ENCODE data around the gene SP9.
"Not testable (repeated sequence)": the region's sequence is repeated elsewhere in the genome, so short reads cannot be mapped to it uniquely, and the experiment has no call there.

Gene SP9

GRCh38 chr2:174359663-174360062 lies 24.9 kb downstream of the SP9 start:
- not testable (repeated sequence) for H3K9ac ChIP-seq (ENCODE audit: low read depth, low read length); H3K4me3 ChIP-seq (ENCODE audit: low read length); H3K36me3 ChIP-seq (ENCODE audit: insufficient read depth, low read depth, low read length); H3K4me1 ChIP-seq (ENCODE audit: insufficient read depth, low read length); H3K27ac ChIP-seq (ENCODE audit: low read length); H3K27me3 ChIP-seq (ENCODE audit: insufficient read depth, low read length)
- H3K9me3 ChIP-seq (ENCODE audit: insufficient read depth, low read depth, low read length) = peaks cover 11% of the 10 kb centered on the region

GRCh38 chr2:174362949-174363348 lies 28.2 kb downstream of the SP9 start:
- Histone ChIP-seq H3K9ac (ENCODE audit: low read depth, low read length) (no peak overlapping the region), H3K9me3 (ENCODE audit: insufficient read depth, low read depth, low read length) (peaks cover 16% of the 10 kb centered on the region), H3K27me3 (ENCODE audit: insufficient read depth, low read length) (no peaks in the 10 kb centered on the region), H3K4me3 (ENCODE audit: low read length) (no peak overlapping the region), H3K4me1 (ENCODE audit: insufficient read depth, low read length) (no peaks in the 10 kb centered on the region), H3K27ac (ENCODE audit: low read length) (no peak overlapping the region), H3K36me3 (ENCODE audit: insufficient read depth, low read depth, low read length) (0 out of 2 replicates have a peak, but pooled peaks cover 10% of the 10 kb centered on the region)

- Histone ChIP-seq H3K9me3 (ENCODE audit: insufficient read depth, low read depth, low read length) (peaks cover 16% of the 10 kb centered on the region), H3K36me3 (ENCODE audit: insufficient read depth, low read depth, low read length) (0 out of 2 replicates have a peak, but pooled peaks cover 10% of the 10 kb centered on the region)
- H3K27me3 ChIP-seq (ENCODE audit: insufficient read depth, low read length); H3K9ac ChIP-seq (ENCODE audit: low read depth, low read length); H3K4me1 ChIP-seq (ENCODE audit: insufficient read depth, low read length); H3K27ac ChIP-seq (ENCODE audit: low read length); H3K4me3 ChIP-seq (ENCODE audit: low read length): not testable (repeated sequence)
Observed at GRCh38 chr2:174363492-174364225, 28.9 kb downstream of the SP9 start.

- Histone ChIP-seq H3K36me3 (ENCODE audit: insufficient read depth, low read depth, low read length) (peaks cover 12% of the 10 kb centered on the region; the same call in 1 of the 2 replicates), H3K9me3 (ENCODE audit: insufficient read depth, low read depth, low read length) (peaks cover 16% of the 10 kb centered on the region), H3K4me1 (ENCODE audit: insufficient read depth, low read length) (no peaks in the 10 kb centered on the region), H3K27me3 (ENCODE audit: insufficient read depth, low read length) (no peaks in the 10 kb centered on the region), H3K4me3 (ENCODE audit: low read length) (no peak overlapping the region), H3K27ac (ENCODE audit: low read length) (no peak overlapping the region), H3K9ac (ENCODE audit: low read depth, low read length) (no peak overlapping the region)
Observed at GRCh38 chr2:174364628-174365027, 29.9 kb downstream of the SP9 start.

GRCh38 chr2:174365571-174365970 lies 30.8 kb downstream of the SP9 start:
- peaks cover 18% of the 10 kb centered on the region for H3K36me3 ChIP-seq (ENCODE audit: insufficient read depth, low read depth, low read length)
- H3K27ac ChIP-seq (ENCODE audit: low read length) = no peak overlapping the region
- H3K27me3 ChIP-seq (ENCODE audit: insufficient read depth, low read length) = no peaks in the 10 kb centered on the region
- no peaks in the 10 kb centered on the region for H3K4me1 ChIP-seq (ENCODE audit: insufficient read depth, low read length)
- no peak overlapping the region for H3K4me3 ChIP-seq (ENCODE audit: low read length)
- H3K9ac ChIP-seq (ENCODE audit: low read depth, low read length) = no peak overlapping the region
- H3K9me3 ChIP-seq (ENCODE audit: insufficient read depth, low read depth, low read length) = peaks cover 16% of the 10 kb centered on the region

- Histone ChIP-seq H3K27ac (ENCODE audit: low read length) (no peak overlapping the region), H3K27me3 (ENCODE audit: insufficient read depth, low read length) (no peaks in the 10 kb centered on the region), H3K36me3 (ENCODE audit: insufficient read depth, low read depth, low read length) (peaks cover 16% of the 10 kb centered on the region)
Observed at GRCh38 chr2:174368691-174369090, 33.9 kb downstream of the SP9 start.

GRCh38 chr2:174376967-174377366 lies 42.2 kb downstream of the SP9 start:
- Histone ChIP-seq H3K27ac (ENCODE audit: low read length) (no peak overlapping the region), H3K27me3 (ENCODE audit: insufficient read depth, low read length) (no peaks in the 10 kb centered on the region), H3K4me1 (ENCODE audit: insufficient read depth, low read length) (no peaks in the 10 kb centered on the region), H3K9me3 (ENCODE audit: insufficient read depth, low read depth, low read length) (no peaks in the 10 kb centered on the region), H3K36me3 (ENCODE audit: insufficient read depth, low read depth, low read length) (peaks cover 52% of the 10 kb centered on the region), H3K9ac (ENCODE audit: low read depth, low read length) (no peak overlapping the region), H3K4me3 (ENCODE audit: low read length) (no peak overlapping the region)

More at GRCh38 chr2:174368691-174369090, 33.9 kb downstream of the SP9 start:
- H3K9ac ChIP-seq (ENCODE audit: low read depth, low read length) = no peak overlapping the region
- no peak overlapping the region for H3K4me3 ChIP-seq (ENCODE audit: low read length)
- H3K4me1 ChIP-seq (ENCODE audit: insufficient read depth, low read length) = no peaks in the 10 kb centered on the region
- H3K9me3 ChIP-seq (ENCODE audit: insufficient read depth, low read depth, low read length) = peaks cover 15% of the 10 kb centered on the region

- Histone ChIP-seq H3K4me1 (ENCODE audit: insufficient read depth, low read length) (no peaks in the 10 kb centered on the region), H3K9ac (ENCODE audit: low read depth, low read length) (no peak overlapping the region), H3K9me3 (ENCODE audit: insufficient read depth, low read depth, low read length) (no peaks in the 10 kb centered on the region), H3K27me3 (ENCODE audit: insufficient read depth, low read length) (no peaks in the 10 kb centered on the region), H3K4me3 (ENCODE audit: low read length) (no peak overlapping the region), H3K36me3 (ENCODE audit: insufficient read depth, low read depth, low read length) (peaks cover 27% of the 10 kb centered on the region), H3K27ac (ENCODE audit: low read length) (no peak overlapping the region)
Observed at GRCh38 chr2:174383796-174384195, 49.0 kb downstream of the SP9 start.

GRCh38 chr2:174385201-174385600 lies 50.4 kb downstream of the SP9 start:
- Histone ChIP-seq H3K4me3 (ENCODE audit: low read length) (no peak overlapping the region), H3K27me3 (ENCODE audit: insufficient read depth, low read length) (no peaks in the 10 kb centered on the region), H3K36me3 (ENCODE audit: insufficient read depth, low read depth, low read length) (peaks cover 19% of the 10 kb centered on the region), H3K4me1 (ENCODE audit: insufficient read depth, low read length) (no peaks in the 10 kb centered on the region), H3K9me3 (ENCODE audit: insufficient read depth, low read depth, low read length) (no peaks in the 10 kb centered on the region), H3K9ac (ENCODE audit: low read depth, low read length) (no peak overlapping the region), H3K27ac (ENCODE audit: low read length) (no peak overlapping the region)

Measured in iPS-20b (cell line).